NB4 (cell line): ENCODE data around the gene TRAPPC2L.
A peak's percentile ranks its signal among the peaks of the same experiment; 100 is the strongest.
"Not testable (repeated sequence)": the region's sequence is repeated elsewhere in the genome, so short reads cannot be mapped to it uniquely, and the experiment has no call there.

Source experiments
- DNase-seq: peaks from one replicate; pipeline ENCODE4 v3.0.0; 2010; ENCODE audit warnings: low read depth
- H3K4me3 ChIP-seq: one replicate; pipeline ENCODE4 v1.5.1; 2011; ENCODE audit warnings: mild to moderate bottlenecking, low read depth, low read length, moderate library complexity
- CTCF ChIP-seq: IDR thresholded peaks from one replicate; pipeline ENCODE4 v1.5.1; 2012; ENCODE audit warnings: low read depth, low read length
- MAX ChIP-seq: IDR thresholded peaks from 2 replicates; pipeline ENCODE4 v1.6.1; 2011; ENCODE audit warnings: low read depth, low read length
- MYC ChIP-seq: IDR thresholded peaks from 2 replicates; pipeline ENCODE4 v1.6.1; 2011; ENCODE audit warnings: low read depth, low read length
- POLR2A ChIP-seq: IDR thresholded peaks from 2 replicates; pipeline ENCODE4 v1.6.1; 2011; ENCODE audit warnings: mild to moderate bottlenecking; ENCODE audit not compliant: insufficient read length; ENCODE audit errors: extremely low read depth

The TRAPPC2L gene

GRCh38 chr16:88817785-88818574 is 38.9 kb upstream of the TRAPPC2L start:
- DNase-seq, result no peak
- H3K4me3 ChIP-seq, result no peak overlapping the region
- TF ChIP-seq CTCF (no peak), MAX (no peak), MYC (no peak), POLR2A (no peak)

GRCh38 chr16:88818575-88818874 is 38.4 kb upstream of the TRAPPC2L start:
- TF ChIP-seq MAX, result no peak
- TF ChIP-seq CTCF, result no peak
- TF ChIP-seq POLR2A, result no peak
- no peak for TF ChIP-seq MYC
- H3K4me3 ChIP-seq, result no peak overlapping the region
- no peak for DNase-seq

- no peak for TF ChIP-seq POLR2A
- TF ChIP-seq MAX, result no peak
- no peak for TF ChIP-seq CTCF
- no peak for TF ChIP-seq MYC
- no peak overlapping the region for H3K4me3 ChIP-seq
- DNase-seq, result peak; percentile 55
Measured at GRCh38 chr16:88819126-88819525, 37.8 kb upstream of the TRAPPC2L start.

- no peak for DNase-seq
- TF ChIP-seq POLR2A, result no peak
- no peak overlapping the region for H3K4me3 ChIP-seq
Measured at GRCh38 chr16:88820385-88821025, 36.4 kb upstream of the TRAPPC2L start.

- DNase-seq, result no peak
- H3K4me3 ChIP-seq, result no peak overlapping the region
- TF ChIP-seq MAX (no peak), POLR2A (no peak), CTCF (no peak), MYC (no peak)
Measured at GRCh38 chr16:88821168-88821850, 35.6 kb upstream of the TRAPPC2L start.

GRCh38 chr16:88822281-88823040 is 34.5 kb upstream of the TRAPPC2L start:
- no peak for DNase-seq
- TF ChIP-seq MAX, result no peak
- TF ChIP-seq MYC, result no peak
- TF ChIP-seq CTCF, result no peak
- TF ChIP-seq POLR2A, result no peak
- no peak overlapping the region for H3K4me3 ChIP-seq

- DNase-seq, H3K4me3 ChIP-seq: not testable (repeated sequence)
Measured at GRCh38 chr16:88823646-88824045, 33.3 kb upstream of the TRAPPC2L start.
